ENCODE results near the gene CMIP.
A peak's percentile ranks its signal among the peaks of the same experiment; 100 is the strongest.
"Not testable (repeated sequence)": the region's sequence is repeated elsewhere in the genome, so short reads cannot be mapped to it uniquely, and the experiment has no call there.

The CMIP gene

DNA sequence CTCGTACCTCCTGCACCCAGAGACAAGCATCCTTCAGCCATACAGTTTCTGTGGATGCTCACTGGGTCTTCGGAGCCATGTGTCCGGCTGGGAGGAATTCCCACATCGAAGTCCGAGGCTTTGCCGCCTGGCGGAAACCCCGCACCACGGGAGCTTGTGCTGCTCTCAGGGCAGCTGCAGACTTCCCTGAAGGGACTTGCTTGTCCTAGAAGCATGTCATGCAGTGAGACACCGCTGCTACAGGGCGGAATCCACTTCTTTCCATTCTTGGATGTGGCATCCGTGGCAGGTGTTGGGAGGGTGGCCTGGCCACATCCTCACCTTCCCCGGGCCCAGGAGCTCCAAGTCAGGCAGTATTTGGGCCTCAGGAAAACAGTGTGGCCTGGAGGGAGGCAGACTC is 122.5 kb downstream of the CMIP start:
- DNase-seq (ENCODE audit: low read depth in 2 of 2) = no peak

DNA sequence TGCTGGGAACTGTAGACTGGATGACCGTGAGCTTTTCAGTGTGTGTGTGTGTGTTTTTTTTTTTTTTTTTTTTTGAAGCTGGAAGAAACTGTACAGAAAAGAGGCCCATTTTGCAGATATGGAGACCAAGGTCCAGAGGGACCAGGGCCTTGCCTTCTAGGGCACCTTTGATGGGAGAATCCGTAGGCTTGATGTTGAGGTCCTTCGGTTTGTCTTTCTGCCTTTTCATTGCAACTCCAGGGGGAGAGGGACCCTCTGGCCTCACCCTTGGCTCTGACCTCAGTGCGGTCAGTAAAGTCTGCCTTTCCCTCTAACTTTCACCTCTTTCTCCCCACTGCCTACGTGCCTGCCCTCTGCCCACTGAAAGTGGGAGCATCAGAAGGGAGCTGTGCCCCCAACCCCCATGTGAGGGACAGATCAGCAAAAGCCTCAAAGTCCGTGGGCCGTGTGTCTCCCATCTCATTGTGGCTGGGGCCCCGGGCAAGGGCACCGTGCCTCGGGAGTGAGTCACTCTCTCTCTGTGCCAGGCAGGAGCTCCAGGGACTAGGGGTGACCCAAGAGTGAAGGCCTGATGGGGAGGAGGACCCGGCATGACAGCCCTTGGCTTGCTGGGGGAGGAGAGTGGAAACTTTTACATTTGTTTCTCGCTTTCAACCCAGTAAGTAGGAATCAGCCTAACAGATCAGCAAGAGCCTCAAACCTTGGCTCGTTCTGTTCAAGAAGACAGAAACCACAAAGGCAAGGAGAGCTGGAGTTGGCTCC is 123.6 kb downstream of the CMIP start:
- DNase-seq (ENCODE audit: low read depth in 2 of 2) = peak; percentile 61 to 71

DNA sequence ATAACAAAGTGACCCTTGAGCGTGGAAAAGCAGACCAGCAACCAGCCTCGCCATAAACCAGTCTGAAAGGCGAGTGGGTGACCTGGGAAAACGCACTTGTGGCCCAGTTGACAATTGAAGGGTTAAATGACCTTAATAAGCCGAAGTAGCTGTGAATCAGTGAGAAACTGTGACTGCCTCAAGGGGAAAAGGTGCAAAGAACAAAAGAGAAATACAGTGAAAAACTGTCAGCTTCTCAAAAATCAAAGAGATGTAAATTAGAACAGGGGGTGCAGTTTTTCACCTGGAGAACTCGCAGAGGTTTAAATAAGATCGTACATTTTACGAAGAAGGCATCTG is 124.1 kb downstream of the CMIP start:
- no peak for DNase-seq (ENCODE audit: low read depth in 2 of 2)

DNA sequence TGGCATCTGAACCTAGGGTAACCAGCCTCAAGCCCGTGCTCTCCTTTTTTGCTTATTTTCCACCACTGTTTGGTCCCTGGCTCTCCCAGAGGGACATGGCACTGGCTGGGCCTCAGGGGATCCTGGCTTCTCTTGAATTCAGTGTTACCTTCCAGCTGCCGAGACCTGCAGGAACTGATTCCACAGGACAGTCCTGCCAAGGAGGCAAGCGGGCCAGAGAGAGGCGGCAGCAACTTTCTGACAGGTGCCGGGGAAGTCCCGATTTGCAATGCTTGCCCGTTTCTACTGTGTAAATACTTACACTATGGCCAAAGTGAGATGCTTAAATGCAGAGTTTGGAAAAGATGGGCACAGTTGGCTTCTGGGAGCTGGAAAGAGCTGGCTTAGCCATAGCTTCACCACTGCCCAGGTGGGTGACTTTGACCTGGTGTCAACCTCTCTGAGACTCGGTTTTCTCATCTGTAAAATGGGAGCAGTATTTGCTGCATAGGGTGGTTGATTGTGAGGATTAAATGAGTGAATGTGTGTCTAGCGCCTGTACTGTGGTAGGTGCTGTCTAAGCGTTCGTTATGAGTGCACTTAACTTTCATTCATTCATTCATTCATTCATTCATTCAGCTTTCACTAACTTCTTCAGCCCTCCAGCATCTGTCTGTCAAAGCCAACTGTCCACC is 124.9 kb downstream of the CMIP start:
- DNase-seq (ENCODE audit: low read depth in 2 of 2) = no peak

DNA sequence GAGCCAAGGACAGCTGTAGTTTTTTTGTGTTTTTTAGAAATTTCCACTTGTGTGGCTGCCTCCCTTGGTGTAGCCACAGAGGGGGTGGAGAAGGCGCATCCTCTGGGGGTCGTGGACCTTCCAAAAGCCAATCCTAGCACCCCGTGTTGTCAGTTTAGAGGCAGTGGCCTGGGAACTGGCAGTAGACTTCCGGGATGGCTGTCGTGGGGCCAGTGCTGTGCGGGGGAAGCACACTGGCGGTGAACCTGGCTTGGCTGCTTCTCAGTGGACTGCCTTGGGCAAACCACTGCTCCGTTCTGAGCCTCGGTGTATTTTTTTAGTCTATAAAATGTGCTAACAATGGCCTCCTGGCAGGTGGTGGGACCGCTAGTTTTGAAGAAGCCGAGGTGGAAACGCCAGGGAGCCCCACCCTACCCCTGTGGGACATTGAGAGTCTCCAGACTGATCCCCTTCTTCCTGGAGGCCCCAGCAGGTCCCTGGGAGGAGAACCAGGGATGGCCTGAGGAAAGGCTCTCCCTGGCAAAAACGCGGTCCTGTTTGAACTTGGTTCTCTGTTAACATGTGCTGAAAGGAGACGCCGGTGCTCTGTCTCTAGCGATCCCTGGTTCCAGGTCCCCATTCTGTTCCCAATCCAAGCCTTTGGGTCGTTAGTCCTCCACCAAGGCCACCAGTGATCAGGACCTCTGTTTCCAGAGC is 125.7 kb downstream of the CMIP start:
- no peak for DNase-seq (ENCODE audit: low read depth in 2 of 2)

DNA sequence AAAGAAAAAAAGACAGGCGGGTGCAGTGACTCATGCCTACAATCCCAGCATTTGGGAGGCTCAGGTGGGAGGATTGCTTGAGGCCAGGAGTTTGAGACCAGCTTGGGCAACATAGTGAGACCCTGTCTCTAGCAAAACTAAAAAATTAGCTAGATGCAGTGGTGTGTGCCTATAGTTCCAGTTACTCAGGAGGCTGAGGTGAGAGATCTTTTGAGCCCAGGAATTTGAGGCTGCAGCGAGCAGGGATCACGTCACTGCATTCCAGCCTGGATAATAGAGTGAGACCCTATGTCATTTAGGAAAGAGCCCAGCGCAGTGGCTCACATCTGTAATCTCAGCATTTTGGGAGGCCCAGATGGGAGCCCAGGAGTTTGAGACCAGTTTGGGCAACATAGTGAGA is 126.6 kb downstream of the CMIP start:
- no peak for DNase-seq (ENCODE audit: low read depth in 2 of 2)

DNA sequence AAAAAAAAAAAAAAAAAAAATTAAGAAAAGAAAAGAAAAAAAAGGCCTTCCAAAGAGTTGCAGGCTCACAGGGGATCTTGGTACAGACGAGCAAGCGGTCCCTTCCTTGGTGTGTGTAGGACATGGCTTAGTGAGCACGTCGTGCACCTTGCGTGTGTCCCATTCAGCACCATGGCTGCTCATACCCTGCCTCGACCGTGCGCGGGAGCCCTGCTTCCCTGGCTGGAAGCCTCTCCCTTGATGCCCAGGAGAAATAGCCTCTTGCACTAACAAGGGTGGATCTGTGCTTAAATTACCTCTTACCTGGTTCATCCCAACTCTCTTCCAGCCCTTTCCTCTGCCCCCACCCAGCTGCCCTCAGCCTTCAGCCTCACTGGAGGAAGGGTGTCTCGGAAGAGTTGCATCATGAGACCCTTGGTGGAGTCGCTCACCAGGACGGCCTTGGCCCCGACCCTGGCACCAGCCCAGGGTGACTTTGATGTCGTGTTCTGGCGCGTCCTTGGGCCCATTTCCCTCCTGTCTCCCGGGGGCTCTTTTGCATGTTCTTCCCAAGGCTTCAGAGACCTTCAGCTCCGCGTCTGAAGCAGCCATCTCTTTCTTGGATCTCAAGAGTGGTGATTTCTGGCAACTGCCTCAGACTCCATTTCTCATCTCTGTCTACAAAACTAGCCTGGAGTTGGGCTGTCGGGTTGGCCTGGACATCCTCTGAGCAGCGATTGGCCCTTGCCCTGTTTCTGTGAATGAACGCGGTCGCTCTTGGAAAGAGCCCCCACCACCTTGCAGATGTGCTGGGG is 127.2 kb downstream of the CMIP start:
- DNase-seq (ENCODE audit: low read depth in 2 of 2) = no peak

DNA sequence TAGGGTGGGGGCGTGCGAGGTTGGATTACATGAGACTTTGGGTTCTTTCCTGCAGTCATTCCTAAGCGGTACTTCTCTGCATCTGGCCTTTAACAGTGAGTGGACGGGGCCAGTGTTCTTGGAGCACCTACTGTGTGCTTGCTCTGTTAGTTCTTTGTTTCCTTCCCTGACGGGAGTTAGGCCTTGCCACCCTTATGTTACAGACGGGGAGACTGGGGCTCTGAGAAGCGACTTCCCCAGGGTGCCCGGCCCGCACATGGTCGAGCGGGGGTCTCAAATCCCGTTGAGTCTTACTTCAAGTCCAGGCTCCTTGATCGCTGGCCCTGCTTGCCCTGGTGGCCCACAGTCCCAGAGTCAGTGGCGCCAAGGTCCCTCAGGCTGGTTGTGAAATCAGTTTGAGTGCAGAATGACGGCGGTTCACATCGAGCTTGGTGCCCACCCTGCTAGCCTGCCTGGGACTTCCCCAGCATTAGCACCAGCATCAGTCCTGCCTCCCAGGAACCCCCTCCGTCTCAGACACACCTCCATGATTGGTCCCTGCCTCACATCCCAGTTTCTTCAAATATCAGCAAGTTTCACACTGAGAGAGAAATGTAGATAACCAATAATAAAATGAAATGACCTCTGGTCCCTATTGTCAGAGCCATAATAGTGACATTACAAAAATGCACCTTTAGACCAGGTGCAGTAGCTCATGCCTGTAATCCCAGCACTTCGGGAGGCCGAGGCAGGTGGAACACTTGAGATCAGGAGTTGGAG is 128.0 kb downstream of the CMIP start:
- no peak for DNase-seq (ENCODE audit: low read depth in 2 of 2)

DNA sequence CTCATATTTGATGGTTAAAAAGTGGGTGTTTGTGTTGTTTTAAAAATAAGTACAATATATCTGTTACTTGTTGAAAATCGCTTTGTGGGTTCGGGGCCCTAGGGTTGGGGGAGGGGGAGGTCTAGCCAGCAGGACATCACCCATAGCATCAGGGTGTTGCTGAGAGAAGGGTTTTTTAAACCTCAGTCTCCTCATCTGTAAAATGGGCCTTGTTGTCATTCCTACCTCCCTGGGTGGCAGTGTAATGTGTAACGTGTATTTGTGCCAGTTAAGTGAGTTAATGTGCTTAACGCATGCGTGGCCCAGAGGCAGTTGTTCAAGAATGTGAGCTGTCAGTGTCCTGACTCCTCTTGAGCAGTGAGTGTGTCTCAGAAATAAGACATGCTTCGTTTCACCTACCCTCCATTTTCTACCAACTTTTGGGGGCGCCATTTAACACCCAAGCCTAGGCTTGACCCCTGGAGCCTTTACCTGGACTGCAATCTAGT is 129.0 kb downstream of the CMIP start:
- DNase-seq (ENCODE audit: low read depth in 2 of 2) = no peak

DNA sequence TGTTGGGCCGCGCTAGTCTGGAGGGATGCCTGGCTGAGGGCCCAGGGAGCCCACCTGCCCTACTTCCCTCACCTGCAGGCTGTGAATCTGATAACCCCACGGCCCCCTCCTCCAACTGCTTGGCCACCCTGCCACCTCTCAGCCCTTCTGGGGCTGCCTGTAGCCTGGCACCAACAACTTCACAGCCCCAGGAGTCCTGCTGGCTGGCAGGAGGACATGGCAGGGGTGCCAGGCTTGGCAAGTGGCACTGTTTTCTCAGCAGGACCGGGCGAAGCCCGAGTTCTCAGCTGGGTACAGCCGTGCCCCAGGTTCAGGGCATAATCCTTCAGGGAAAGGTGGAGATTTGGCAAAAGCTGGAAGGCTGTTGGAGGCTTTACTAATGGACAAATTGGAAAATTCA is 129.6 kb downstream of the CMIP start:
- DNase-seq (ENCODE audit: low read depth in 2 of 2) = no peak

DNA sequence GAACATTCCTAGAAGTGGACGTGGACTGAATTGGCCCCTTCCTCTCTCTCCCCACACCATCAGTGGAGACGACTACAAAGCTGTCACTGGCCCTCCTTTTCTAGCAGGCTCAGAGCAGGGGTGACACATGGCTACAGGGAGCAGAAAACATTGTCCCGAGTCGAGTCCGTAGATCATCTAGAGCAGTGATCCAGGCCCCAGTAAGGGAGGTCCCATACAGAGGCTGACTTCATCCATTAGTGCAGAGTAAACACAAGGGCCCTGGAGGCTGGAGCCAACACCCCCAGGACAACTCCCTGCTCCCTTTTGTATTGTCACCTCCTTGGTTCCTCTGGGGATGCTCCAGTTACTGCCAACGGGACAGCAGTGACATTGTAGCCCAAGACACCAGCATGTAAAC is 130.7 kb downstream of the CMIP start:
- DNase-seq (ENCODE audit: low read depth in 2 of 2) = no peak

DNA sequence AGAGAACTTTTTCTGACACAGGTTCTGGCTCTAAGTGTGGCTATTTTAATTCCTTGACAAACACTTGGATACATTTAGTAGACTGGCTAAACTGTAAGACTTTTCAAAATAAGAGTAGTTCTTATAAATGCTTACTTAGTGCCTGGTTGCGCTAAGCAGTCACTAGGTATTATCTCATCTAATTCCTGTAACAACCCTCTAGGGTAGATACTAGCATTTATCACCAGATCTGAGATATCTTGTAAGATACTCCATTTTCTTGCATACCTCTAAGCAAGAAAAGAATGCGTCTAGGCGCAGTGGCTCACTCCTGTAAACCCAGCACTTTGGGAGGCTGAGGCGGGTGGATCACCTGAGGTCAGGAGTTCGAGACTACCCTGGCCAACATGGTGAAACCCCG is 131.2 kb downstream of the CMIP start:
- DNase-seq (ENCODE audit: low read depth in 2 of 2) = no peak

DNA sequence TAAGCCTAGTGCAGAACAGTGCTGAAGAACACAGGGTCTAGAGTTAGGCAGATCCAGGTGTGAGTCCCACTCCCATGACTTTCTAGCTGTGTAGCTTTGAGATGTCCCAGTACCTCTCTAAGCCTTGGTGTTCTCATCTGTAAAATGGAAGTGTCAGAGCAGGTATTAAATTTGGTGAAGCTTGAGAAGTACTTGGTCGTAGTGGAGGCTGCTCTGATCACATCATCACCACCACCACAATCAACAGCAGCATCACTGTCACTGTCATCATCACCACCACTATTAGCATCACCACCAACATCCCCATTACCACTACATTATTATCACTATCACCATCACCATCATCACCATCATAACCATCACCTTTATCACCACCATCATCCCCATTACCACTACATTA is 132.1 kb downstream of the CMIP start:
- DNase-seq (ENCODE audit: low read depth in 2 of 2) = no peak

DNA sequence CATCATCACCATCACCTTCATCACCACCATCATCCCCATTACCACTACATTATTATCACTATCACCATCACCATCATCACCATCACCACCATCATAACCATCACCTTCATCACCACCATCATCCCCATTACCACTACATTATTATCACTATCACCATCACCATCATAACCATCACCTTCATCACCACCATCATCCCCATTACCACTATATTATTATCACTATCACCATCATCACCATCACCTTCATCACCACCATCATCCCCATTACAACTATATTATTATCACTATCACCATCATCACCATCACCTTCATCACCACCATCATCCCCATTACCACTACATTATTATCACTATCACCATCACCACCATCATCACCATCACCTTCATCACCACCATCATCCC is 132.7 kb downstream of the CMIP start:
- DNase-seq (ENCODE audit: low read depth in 2 of 2) = not testable (repeated sequence)

DNA sequence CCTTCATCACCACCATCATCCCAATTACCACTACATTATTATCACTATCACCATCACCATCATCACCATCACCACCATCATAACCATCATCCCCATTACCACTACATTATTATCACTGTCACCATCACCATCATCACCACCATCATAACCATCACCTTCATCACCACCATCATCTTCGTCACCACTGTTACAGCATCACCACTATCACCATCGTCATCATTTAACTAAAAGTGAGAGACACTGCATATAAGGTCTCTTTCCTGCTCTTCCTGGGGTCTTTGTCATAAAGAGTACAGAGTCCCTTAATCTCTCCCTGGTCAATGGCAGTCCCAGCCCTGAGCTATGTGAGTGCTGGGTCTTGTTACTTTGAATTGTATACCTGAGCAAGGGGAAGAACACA is 133.5 kb downstream of the CMIP start:
- DNase-seq (ENCODE audit: low read depth in 2 of 2) = no peak

DNA sequence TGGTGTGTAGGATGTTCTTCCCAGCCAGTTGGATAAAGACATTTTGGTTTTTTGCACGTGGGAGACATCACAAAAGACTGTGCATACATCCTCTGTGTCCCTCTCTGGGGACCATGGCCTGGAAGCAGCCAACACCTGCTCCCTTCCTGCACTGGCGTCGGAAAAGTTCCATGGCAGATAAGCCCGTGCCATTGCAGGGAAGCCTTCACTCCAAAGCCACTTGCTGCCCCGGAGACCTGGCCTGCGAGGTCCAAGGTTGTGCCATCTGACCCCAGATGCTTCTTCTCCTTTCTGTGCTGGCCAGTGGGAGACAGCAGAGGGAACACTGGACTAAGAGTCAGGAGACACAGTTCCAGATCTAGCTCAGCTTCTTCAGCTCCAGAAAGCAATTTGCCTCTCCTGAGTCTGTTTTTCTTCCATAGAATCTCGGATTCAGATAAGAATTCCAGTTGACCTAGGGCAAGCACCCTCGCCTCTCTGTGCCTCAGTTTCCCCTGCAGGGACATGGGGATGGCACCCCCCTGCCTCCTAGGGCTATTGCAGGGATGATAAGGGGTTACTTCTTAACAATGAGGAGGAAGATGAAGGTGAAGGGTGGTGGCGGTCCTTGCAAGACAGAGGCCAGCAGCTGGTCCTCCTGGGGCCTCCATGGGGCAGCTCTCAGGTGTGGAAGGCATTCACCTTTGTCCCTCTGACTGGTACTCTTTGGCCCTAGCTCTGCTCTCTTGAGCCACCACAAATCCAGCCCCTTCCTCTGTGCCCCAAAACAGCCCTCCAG is 134.2 kb downstream of the CMIP start:
- DNase-seq (ENCODE audit: low read depth in 2 of 2) = no peak

DNA sequence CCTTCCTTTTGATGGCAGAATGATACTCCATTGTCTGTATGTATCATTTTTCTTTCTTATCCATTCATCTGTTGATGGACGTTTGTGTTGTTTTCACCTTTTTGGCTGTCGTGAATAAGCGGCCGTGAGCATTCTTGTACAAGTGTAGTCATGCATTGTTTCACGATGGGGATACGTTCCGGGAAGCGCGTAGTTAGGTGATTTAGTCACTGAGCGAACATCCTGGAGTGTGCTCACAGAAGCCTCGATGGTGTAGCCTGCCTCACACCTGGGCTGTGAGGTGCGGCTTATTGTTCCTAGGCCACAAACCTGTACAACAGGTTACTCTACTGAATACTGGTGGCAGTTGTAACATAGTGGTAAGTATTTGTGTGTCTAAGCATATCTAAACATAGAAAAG is 136.5 kb downstream of the CMIP start:
- no peak for DNase-seq (ENCODE audit: low read depth in 2 of 2)

DNA sequence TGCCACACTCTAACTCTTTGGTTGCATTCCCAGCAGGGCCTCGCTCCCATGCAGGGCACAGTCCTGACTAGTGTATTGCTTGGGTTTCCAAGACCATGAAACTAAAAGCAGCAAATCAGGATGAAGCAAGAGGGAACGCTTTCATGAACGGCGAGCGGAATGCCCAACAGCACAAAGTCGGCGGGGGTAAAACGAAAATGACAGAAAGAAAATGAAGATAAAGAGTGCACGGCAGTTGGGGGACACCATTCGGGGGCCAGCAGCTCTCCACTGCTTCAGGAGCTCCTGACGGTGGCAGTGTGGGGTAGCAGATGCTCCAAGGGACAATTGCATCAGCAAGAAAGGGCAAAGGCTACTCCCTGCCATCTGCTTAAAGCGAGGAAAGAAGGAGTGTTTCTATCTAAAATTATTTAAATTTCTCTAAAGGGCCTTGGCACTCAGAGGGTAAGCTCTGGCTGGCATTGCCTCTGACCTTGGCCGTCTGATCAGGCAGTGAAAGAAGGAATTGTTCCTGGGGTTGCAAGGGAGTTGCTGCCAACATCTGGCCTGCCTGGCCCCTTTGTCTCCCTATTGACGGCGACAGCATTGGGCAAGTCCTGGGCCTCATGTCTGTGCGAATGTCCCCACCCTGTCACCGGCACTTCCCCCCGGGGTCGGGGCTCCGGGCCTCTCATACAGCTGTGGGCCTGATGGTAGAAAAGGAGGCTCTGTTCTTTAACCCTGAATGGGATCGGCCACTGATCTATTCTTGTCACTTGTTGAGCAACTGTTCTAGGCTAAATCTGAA is 138.2 kb downstream of the CMIP start:
- no peak for DNase-seq (ENCODE audit: low read depth in 2 of 2)

DNA sequence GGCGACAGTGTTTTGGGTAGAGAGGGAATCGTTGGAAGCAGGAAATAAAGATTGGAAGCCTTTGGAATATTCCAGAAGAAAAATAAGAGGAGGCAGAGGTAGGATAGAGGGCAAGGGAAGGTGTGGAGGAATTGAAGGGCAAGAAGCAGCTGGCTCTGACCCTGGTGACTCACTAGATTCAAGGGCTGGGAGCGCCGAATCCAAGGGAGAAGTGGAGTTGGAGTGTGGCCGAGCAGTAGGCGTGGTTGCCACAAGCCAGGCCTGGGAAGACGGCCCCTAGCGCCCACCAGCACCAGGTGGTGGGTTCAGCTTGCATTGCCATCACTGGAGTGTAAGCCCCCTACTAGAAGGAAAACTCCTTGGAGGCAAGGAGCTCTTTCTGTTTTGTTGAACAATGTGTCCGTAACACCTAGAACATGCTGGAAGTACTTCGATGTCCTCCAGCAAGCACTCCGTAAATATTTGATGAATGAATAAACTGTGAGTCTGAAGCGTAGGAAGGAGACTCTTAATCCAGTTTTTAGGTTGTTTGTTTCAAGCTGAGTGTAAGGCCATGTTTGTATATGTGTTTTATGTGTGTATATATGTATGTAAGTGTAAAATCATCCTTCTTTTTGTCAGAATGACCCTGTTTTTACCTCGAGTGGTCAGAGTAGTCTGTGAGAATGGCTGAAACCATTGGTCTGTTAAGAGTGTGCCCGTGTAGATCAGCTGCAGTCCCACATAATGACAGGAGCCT is 139.5 kb downstream of the CMIP start:
- no peak for DNase-seq (ENCODE audit: low read depth in 2 of 2)

All from stimulated activated CD8-positive, alpha-beta memory T cell treated with anti-CD3 and anti-CD28 coated beads, Interleukin-15, amount 100 ng/mL, for 48 hours (primary cell).